Measurements from ENCODE around the gene CTNNBIP1. TPM values are rescaled to one million over a fixed set of nuclear protein-coding genes. Genes with fewer than 3 reads are reported as not detected.
A peak's percentile ranks its signal among the peaks of the same experiment; 100 is the strongest.

CTNNBIP1 gene
- total RNA-seq, 1 donor from 2014 or later: 75.5 TPM

DNA sequence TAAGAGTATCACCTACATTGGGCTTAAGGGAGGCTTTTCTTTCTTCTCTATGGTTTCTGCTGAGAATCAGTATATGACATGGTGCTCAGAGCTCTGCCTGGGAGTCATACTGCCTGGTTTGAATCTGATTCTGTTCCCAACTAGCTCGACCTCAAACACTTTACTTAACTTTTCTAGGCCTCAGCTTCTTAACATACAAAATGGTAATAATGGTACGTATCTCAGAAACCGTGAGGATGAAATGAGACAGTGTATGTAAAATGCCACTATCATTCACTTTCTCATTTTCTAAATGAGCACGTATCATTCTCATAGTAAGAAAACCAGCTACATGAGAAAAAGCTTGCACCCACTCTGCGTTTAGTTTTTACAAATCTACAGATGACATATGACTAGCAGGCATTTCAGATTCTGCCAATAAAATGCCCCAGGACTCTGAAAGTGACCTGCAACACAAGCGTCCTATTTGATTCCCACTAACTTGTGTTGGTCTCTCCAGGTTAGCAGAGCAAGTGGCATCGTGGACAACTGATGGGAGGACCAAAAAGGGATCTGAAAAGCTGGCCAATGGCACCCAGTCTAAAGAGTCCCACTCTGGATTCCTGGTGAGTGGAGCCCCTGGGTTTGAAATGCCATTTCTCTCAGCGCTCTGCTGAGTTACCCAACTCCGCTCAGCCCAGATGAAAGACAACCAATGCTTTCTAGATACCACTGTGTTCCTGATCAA lies 6.1 kb downstream of the CTNNBIP1 start:
- H3K4me3 Mint-ChIP-seq: no peak overlapping the region
- TF ChIP-seq, protein P1, sequence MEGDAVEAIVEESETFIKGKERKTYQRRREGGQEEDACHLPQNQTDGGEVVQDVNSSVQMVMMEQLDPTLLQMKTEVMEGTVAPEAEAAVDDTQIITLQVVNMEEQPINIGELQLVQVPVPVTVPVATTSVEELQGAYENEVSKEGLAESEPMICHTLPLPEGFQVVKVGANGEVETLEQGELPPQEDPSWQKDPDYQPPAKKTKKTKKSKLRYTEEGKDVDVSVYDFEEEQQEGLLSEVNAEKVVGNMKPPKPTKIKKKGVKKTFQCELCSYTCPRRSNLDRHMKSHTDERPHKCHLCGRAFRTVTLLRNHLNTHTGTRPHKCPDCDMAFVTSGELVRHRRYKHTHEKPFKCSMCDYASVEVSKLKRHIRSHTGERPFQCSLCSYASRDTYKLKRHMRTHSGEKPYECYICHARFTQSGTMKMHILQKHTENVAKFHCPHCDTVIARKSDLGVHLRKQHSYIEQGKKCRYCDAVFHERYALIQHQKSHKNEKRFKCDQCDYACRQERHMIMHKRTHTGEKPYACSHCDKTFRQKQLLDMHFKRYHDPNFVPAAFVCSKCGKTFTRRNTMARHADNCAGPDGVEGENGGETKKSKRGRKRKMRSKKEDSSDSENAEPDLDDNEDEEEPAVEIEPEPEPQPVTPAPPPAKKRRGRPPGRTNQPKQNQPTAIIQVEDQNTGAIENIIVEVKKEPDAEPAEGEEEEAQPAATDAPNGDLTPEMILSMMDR (conservative IDR thresholded peaks at IDR 0.05): no peak
- peaks cover 54% of the 10 kb centered on the region for H3K4me1 Mint-ChIP-seq
- H3K27me3 Mint-ChIP-seq (ENCODE audit: low read depth): no peaks in the 10 kb centered on the region
- H3K9me3 Mint-ChIP-seq: no peaks in the 10 kb centered on the region
- H3K27ac Mint-ChIP-seq (ENCODE audit: unreplicated experiment): no peak overlapping the region
- no peak for DNase-seq (ENCODE audit: low read depth, low spot score)
- H3K36me3 Mint-ChIP-seq (ENCODE audit: low read depth): no peaks in the 10 kb centered on the region

DNA sequence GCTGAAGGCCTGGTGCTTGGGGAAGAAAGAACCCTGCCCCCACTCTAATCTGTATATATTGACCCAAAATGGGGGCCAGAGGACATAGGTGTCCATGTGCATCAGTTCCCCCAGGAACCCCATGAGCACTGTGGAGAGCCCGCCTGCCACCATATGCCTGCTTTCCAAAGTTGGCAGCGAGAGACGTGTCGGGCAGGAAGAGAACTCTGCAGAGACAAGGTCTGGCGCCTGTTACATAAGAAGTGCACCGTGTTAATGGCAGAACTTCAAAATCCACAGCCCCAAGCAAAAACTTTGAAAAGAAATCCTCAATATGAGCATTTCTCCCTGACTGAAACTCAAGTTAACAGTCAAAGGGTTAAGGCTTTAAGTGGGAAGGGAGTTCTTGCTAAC lies 8.0 kb downstream of the CTNNBIP1 start:
- Mint-ChIP-seq H3K27me3 (ENCODE audit: low read depth) (no peaks in the 10 kb centered on the region), H3K36me3 (ENCODE audit: low read depth) (no peaks in the 10 kb centered on the region), H3K9me3 (no peaks in the 10 kb centered on the region), H3K4me3 (no peak overlapping the region), H3K27ac (ENCODE audit: unreplicated experiment) (peak overlapping the region; percentile 19), H3K4me1 (peaks cover 41% of the 10 kb centered on the region)
- TF ChIP-seq, protein P1 (conservative IDR thresholded peaks at IDR 0.05): no peak
- no peak for DNase-seq (ENCODE audit: low read depth, low spot score)

DNA sequence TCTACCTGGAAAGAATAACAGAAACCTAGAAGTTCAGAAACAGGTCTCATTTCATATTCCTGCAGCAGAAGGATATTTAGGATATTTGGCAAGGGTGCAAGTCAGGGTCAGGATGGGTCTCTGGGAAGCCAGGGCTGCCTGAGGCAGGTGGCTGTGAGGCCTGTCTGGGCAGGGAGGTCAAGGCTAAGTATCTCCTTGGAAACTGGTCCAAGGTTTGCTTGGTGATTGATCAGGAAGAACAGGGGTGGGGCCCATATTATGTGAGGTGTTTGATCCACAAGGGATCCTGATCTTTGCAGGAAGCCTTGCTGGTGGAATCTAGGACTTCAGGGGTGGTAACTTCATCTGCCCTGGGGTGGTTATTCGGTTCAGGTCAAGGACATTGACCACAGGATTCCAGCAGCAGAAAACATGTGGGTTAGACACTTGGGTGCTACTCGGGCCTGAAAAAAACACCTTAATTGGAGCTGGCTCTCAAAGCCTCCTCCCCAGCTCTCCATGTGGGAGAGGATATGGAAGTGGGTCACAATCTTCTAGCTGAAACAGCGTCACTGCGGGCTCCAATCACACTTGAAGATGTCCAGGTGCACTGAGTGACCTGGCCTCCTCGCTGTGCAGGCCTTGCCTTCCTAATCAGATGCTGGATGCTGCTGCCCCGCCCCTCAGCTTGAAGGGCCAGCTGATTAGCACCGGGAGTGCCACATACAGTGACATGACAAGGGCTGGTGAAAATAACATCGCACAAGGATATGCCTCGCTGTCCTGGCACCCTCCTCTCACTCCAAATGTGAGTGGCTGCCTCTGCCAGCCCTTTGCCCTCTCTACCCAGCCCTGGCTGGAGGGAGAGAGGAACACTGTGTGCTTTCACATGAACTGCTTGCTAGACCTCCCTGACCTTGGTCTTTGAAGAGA lies 8.7 kb downstream of the CTNNBIP1 start:
- H3K9me3 Mint-ChIP-seq: no peaks in the 10 kb centered on the region
- H3K4me1 Mint-ChIP-seq: peaks cover 36% of the 10 kb centered on the region
- H3K4me3 Mint-ChIP-seq: no peak overlapping the region
- H3K27ac Mint-ChIP-seq (ENCODE audit: unreplicated experiment): peak overlapping the region; percentile 45
- no peaks in the 10 kb centered on the region for H3K36me3 Mint-ChIP-seq (ENCODE audit: low read depth)
- no peak for DNase-seq (ENCODE audit: low read depth, low spot score)
- TF ChIP-seq, protein P1 (conservative IDR thresholded peaks at IDR 0.05): no peak
- H3K27me3 Mint-ChIP-seq (ENCODE audit: low read depth): no peaks in the 10 kb centered on the region

DNA sequence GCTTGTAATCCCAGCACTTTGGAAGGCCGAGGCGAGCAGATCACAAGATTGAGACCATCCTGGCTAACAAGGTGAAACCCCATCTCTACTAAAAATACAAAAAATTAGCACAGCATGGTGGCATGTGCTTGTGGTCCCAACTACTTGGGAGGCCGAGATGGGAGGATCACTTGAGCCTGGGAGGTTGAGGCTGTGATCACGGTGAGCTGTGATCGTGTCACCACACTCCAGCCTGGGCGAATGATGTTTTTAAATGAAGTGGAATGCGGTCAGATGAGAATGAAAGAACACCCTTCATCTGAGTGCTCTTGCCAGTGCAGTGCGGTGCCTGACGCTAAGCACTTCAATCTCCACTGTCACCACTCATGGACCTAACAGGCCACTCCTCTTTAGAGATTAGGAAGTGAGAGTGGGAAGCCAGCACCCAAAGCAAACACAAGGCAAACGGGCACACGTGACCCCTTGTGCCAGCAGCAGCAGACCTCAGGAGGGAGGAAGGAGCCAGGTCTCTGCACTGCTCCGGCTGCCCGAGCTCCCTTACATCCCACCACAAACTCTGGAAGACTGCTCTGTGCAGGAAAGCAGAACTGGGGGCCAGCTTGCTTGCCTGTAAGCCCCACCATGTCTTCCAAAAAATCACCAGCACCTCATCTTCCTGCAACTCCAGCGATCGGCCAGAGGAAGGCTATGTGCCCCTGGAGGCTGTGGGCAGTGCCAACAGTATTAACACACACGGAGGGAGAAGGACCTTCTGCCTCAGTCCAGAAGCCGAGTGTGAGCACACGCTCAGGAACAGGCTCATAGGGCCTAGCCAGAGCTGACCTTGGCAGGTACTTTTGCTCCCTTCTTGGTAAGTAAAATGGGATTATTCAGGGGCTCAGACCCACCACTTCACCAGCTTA lies 9.7 kb downstream of the CTNNBIP1 start:
- H3K4me1 Mint-ChIP-seq: peaks cover 40% of the 10 kb centered on the region
- TF ChIP-seq, protein P1 (conservative IDR thresholded peaks at IDR 0.05): no peak
- H3K9me3 Mint-ChIP-seq: no peaks in the 10 kb centered on the region
- no peak overlapping the region for H3K4me3 Mint-ChIP-seq
- no peaks in the 10 kb centered on the region for H3K36me3 Mint-ChIP-seq (ENCODE audit: low read depth)
- peak overlapping the region; percentile 54 for H3K27ac Mint-ChIP-seq (ENCODE audit: unreplicated experiment)
- no peaks in the 10 kb centered on the region for H3K27me3 Mint-ChIP-seq (ENCODE audit: low read depth)
- no peak for DNase-seq (ENCODE audit: low read depth, low spot score)

DNA sequence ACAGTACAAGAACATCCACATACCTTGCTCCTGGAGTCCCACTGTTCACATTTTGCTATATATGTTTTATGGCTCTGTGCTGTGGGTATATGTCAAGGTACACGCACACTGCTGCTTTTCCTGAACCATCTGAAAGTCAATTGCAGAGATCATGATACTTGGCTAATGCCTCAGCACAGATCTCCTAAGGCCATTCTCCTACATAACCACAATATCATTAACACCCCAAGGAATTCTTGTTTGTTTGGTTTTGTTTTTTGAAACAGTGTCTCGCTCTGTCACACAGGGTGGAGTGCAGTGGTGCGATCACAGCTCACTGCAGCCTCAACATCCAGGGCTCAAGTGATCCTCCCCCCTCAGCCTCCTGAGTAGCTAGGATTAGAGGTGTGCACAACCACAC lies 16.0 kb downstream of the CTNNBIP1 start:
- TF ChIP-seq, protein P1 (conservative IDR thresholded peaks at IDR 0.05): no peak
- Mint-ChIP-seq H3K9me3 (no peaks in the 10 kb centered on the region), H3K4me3 (no peak overlapping the region), H3K27me3 (ENCODE audit: low read depth) (no peaks in the 10 kb centered on the region), H3K4me1 (peaks cover 44% of the 10 kb centered on the region), H3K36me3 (ENCODE audit: low read depth) (no peaks in the 10 kb centered on the region), H3K27ac (ENCODE audit: unreplicated experiment) (peak overlapping the region; percentile 4)
- DNase-seq (ENCODE audit: low read depth, low spot score): no peak

All from neural crest cell (in vitro differentiated cells).